HPDE6-E6E7 (cell line): ENCODE measurements around the gene SYCP2L.
"Not testable (repeated sequence)": the region's sequence is repeated elsewhere in the genome, so short reads cannot be mapped to it uniquely, and the experiment has no call there.

Experiments
- DNase-seq: peaks from one replicate; pipeline ENCODE4 v3.0.0; 2011; ENCODE audit warnings: missing footprints; ENCODE audit errors: extremely low spot score

SYCP2L gene

DNA sequence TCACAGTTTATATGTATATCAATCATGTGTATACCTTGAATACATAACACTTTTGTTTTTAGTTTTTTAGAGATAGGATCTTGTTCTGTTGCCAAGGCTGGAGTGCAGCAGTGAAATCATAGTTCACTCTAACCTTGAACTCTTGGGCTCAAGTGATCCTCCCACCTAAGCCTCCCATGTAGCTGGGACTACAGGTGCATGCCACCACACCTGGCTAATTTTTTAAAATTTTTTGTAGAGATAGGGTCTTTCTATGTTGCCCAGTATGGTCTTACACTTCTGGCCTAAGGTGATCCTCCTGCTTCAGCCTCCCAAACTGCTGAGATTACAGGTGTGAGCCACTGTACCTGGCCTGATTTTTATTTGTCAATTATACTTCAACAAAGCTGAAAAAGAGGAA lies 69.9 kb downstream of the SYCP2L start:
- no peak for DNase-seq

DNA sequence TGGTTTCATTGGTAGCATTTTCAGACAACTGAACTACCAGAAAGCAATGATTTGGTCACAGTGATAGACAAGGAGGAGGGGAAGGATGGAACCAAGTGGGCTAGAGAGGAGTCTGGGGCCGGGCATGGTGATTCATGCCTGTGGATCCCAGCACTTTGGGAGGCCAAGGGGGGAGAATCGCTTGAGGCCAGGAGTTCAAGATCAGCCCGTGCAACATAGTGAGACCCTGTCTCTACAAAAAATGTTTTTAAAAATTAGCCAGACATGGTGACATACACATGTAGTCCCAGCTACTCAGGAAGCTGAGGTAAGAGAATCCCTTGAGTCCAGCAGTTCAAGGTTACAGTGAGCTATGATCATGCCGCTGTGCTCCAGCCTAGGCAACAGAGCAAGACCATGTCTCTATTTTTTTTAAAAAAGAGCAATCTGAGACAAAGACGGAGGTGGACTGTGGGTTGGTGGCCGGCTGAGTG lies 70.6 kb downstream of the SYCP2L start:
- DNase-seq: no peak

DNA sequence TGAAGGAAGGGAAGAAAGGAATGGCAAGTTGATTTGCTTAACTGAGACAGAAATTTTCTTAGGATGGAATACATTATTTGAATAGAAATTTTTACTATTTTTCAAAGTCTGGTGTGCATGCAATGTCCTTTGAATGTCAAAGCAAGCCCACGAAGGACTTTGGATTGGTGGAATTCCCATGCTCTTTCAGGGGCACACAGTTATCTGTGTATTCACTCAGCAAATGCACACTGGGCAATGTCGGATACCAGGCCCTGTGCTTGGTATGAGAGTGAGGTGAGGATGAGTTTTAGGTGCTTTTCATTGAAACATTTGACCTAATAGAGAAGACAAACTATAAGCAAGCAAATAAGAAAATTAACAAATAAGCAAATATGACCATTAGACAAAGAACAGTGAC lies 73.3 kb downstream of the SYCP2L start:
- DNase-seq: no peak

DNA sequence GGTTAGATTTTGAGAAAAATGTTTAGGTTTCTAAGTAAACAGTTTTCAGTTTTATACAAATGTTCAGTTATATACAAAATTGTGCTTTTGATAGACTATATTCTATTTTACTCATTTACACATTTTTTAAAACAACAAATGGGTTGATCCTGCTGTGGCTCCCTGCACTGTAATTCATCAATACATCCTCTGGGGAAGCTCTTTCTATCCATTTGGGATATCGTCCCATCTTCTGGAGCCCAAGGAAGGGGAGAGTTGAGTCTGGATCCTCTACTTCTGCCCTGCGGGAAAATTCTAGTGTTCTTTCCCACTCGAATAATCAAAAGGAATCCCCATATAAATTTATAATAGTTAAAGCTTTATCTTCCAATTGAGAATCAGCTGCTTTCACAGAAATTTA lies 75.0 kb downstream of the SYCP2L start:
- DNase-seq: no peak

DNA sequence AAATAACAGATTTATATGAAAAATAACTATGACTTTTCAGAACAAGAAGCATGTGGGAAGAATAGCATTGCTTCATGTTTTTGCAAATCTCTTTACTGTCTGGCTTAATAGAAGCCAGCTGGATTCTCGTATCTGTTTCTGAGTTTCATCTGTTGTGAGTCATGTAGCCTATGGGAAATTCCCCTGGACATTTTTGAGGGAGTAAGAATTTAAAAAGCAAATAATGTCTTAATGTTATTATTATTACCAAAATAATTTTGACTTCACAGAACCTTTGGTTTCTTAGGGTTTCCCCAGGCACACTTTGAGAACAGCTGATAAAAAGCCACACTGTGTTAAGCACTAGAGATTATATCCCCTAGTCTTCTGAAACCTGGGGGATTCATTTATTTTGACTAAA lies 75.8 kb downstream of the SYCP2L start:
- DNase-seq: no peak

DNA sequence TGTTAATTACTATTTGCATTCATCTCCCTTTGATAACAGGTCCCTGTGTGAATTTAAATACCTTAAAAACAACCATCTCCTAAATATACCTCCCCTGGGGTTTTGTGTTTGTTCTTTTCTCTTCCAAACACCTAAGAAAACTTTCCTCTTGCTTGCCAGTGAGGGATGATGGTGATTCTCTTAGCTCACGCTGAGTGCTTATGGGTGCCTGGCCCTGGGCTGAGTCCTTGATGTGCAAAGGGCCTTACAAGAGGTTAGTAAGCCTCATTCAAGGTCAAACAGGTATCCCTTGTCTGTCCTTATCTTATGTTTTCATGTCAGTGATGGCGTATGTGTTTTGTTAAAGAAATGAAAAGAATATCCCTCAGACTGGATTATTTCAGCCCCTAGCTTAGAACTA lies 76.3 kb downstream of the SYCP2L start:
- no peak for DNase-seq

DNA sequence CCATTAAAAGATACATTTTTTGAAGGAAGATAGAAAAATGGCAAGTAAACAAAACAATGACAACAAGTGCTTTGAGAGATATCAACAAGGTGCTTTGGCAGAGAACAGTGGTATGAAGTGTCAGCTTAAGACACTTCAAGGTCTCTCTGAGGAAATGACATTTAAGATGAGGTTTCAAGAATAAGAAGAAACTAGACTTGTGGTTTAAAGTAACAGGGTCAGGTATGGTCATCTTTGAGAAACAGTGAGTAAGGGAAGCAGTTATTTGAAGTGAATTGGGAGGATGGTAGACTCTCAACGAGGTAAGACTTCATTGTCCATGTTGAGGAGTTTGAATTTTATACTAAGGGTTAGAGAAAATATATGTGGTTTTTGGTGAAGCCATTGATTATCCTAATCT lies 77.8 kb downstream of the SYCP2L start:
- no peak for DNase-seq

DNA sequence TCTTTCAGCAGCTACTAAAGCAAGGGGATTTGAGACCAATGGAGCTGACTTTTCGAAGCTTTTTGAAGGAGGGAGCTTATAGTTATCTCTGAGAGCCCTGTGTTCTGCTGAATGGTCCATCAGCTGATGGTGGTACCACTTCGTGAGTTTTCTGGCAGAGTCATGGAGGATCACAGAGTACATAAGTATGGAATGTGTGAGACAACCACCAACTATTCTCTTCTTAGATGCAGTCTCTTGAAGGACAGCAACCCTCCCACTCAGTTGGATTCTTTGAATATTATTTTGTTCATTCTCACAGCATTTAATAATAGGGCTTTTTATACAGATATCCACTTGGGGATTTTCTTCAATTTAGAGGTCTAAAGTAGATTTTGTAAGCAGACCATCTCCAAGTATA lies 81.9 kb downstream of the SYCP2L start:
- no peak for DNase-seq

DNA sequence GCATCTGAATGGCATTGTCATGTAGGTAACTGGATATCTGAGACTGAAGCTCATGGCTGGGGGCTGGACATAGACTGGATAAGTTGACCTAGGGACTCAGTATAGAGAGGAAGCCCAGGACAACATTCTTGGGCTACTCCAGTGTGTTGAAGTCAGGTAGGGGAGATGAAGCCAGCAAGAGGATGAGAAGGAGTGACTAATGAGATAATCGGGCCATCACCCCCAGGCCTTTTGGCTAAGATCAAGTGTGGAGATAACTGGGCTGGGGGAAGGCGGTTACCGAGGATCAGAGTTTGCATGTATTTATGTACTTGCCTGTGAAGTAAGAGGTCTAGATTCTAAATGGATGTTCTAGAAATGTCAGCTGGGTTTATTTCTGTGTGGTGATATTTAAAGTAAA lies 83.9 kb downstream of the SYCP2L start:
- DNase-seq: no peak

DNA sequence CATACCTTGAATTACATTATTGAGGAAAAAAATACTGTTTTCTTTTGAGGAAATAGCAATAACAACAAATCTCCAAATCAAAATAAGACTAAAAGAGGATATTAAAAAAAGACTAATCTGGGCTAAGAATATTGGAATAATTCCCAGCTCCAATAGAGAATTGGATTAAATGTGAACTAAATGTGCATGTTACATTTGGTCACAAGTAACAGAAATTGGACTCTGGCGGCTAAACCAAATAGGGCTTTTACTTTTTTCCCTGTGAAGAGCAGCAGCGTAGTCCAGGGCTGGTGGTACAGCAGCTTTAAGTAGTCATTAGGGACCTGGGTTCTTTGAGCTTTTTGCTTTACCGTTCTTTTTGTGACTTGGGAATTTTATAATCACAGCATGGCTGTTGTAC lies 85.3 kb downstream of the SYCP2L start:
- no peak for DNase-seq

DNA sequence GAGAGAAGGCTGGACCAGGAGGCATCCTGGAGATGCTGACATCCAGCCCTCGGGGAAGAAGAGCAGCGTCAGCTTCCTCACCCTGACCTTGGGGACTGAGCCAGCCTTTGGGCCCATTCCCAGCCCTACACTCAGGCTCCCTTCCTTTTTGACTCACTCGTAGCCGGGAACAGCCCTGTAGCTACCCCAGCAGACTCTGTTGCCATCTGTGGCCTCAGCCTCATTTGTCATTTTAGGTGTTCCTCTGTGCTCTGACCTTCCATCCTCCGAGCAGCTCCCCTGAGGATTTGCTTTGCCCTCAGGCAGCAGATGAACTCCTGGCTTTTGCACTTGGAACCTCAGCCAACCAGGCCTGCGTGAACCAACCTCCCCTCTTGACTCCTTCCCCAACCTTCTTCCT lies 89.7 kb downstream of the SYCP2L start:
- DNase-seq: no peak

DNA sequence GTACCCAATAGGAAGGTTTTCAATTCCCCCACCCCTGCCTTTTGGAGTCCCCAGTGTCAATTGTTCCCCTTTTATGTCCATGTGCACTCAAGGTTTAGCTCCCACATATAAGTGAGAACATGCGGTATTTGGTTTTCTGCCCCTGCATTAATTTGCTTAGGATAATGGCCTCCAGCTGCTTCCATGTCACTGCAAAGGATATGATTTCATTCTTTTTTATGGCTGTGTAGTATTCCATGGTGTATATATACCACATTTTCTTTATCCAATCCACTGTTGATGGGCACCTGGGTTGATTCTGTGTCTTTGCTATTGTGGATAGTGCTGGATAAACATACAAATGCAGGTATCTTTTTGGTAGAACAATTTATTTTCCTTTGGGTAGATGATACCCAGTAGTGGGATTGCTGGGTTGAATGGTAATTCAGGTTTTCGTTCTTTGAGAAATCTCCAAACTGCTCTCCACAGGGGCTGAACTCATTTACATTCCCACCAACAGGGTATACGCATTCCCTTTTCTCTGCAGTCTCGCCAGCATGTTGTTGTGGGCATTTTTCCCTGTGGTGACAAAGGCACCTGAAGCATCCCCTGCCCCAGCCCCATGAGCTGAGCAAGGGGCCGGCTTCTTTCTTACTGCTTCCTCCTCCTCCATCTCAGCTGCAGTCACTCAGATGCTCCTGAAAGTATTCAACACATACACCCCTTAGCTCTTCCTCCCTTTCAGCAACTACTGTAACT lies 90.5 kb downstream of the SYCP2L start:
- no peak for DNase-seq

DNA sequence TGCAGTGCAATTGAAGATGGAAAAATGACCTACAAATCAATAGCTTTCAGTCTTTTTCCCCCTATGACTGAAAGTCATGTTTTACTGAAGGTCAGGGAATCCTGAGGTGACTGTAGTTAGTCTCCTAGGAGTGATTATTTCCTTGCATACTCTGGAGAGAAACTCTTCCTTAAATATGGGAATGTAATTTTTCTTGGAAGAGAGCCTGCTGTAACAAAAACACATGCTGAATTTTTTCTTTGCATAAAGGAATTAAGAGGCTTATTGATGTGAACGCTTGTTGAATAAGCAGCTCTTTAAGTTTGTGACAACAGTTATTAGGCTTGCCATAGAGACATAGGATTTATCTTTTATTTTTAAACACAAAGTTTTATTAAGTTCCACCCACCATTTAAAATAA lies 92.8 kb downstream of the SYCP2L start:
- no peak for DNase-seq

DNA sequence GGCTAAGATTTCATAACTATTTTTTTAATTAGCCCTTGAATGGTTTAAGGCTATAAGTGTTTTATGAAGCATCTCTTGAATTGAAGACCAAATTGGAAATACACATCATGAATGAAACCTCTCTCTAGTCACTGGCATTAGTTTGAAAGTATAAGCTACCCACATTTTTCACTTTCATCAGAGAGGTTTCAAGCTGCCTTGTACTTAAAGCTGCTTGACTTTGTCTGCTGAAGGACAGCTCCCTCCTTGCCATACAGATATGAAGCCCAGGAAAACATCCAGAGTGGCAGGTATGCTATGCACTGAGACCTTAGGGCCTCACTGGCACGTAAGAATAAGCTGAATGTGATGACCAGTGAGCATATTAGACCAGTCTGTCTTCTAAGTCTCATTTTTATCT lies 94.6 kb downstream of the SYCP2L start:
- no peak for DNase-seq

DNA sequence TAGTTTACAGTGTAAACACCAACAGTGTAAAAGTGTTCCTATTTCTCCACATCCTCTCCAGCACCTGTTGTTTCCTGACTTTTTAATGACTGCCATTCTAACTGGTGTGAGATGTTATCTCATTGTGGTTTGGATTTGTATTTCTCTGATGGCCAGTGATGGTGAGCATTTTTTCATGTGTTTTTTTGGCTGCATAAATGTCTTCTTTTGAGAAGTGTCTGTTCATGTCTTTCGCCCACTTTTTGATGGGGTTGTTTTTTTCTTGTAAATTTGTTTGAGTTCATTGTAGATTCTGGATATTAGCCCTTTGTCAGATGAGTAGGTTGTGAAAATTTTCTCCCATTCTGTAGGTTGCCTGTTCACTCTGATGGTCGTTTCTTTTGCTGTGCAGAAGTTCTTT lies 98.1 kb downstream of the SYCP2L start:
- not testable (repeated sequence) for DNase-seq

DNA sequence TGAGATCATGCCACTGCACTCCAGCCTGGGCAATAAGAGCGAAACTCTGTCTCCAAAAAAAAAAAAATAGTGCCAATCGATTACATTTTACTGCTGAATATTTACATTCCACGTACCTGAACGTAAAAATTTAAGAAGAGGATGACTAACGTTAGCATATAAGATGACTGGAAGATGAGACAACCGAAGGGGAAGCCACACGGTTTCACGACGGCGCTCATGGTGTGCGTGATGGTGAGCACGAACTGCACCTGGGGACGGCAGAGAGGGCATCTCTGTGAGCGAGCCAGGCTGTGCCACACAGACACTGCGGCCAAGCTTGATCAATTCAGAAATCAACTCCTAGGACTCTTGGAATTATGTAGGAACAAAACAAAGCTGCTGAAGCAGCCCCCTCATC lies 102.7 kb downstream of the SYCP2L start:
- DNase-seq: no peak

DNA sequence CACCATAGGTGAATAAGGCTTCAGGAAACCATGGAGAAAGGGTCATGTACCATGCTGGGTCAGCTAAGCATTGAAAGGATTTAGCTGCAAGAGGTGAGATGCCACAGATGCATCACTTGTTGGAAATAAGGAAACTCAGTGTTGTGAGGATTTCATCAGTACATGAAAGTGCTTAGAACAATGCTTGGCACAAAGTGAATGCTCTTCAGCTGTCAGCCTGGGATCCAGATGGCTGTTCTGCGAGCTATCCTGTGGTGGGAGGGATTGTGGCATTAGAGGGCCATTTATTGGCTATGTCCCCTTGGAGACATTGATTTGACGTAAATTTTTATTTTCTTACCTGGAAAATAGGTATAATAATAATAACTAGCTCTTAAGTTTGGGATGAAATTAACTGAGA lies 104.3 kb downstream of the SYCP2L start:
- no peak for DNase-seq

DNA sequence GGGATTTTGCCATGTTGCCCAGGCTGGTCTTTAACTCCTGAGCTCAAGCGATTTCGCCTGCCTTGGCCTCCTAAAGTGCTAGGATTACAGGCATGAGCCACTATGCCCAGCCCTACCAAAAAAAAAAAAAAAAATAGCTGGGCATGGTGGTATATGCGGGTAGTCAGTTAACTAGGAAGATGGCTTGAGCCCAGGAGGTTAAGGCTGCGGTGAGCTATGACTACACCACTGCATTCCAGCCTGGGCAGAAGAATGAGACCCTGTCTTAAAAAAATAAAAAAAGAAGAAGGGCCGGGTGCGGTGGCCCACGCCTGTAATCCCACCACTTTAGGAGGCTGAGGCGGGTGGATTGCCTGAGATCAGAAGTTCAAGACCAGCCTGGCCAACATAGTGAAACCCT lies 107.0 kb downstream of the SYCP2L start:
- DNase-seq: no peak

DNA sequence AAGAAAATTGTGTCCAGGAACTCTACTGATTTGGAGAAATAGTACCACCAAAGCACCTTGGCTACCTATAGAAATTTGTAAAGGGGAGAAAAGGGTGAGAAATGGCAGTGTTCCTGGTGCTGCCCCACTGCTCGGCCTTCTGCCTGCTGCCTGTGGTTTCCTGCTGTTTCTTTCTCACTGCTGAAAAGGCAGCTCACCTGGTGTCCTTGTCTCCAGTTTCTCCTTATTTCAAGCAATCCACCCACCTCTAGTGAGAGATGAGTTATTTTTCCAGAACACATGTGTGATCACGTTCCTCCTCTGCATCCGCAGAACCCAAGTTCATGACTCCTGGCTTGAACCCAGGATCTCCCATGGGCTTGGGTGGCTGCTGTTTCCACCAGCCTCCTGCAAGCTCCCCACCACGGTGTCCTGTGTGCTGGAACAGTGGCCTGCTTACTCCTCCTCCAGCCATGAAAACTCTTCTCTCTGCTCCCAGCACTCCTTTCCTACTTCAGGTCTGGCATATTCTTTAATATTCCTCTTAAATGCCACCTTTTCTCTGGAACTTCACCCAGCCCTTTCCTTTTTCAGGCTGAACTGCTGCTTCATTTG lies 108.4 kb downstream of the SYCP2L start:
- DNase-seq: no peak

DNA sequence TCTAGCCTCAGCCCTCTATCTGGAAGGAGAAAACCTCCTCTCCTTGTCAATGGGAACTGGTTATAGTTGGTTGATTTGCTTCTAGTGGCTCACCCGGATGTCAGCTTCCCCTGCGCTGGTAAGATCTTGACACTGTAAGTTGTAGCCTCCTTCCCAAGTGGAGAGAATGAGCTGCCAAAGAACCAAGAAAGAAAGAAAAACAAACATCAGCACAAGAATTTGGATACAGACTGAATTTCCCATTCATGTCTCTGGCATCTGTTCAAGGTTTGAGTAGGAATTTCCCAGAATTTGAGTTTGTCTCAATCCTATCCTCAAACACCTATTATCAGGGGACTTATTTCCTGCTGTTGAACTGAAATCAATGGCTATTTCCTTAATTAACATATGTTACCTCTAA lies 113.1 kb downstream of the SYCP2L start:
- no peak for DNase-seq

DNA sequence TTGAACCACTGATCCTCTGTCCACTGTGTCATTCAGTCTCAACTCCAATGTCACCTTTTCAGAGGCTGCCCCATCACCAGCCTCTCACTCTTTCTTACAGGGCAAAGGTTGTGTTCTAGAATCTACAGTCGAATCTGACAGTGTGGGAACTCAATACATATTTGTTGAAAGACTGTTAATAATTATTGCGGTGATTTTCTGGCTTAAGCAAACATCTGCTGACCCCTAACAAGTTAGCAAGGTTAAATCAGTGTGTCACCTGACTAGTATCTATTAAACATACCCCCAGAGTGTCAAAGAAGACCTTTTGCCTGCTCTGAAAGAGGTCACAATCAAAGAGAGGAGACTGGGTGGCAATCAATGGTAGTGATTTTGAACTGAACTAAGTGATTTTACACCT lies 115.3 kb downstream of the SYCP2L start:
- DNase-seq: no peak

DNA sequence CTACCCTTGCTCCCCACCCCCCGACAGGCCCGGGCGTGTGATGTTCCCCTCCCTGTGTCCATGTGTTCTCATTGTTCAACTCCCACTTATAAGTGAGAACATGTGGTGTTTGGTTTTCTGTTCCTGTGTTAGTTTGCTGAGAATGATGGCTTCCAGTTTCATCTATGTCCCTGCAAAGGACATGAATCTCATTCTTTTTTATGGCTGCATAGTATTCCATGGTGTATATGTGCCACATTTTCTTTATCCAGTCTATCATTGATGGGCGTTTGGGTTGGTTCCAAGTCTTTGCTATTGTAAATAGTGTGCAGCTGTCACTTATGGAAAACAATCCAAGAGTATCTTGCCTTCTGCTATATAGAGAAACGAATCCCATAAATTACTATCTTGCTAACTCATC lies 116.4 kb downstream of the SYCP2L start:
- DNase-seq: not testable (repeated sequence)

DNA sequence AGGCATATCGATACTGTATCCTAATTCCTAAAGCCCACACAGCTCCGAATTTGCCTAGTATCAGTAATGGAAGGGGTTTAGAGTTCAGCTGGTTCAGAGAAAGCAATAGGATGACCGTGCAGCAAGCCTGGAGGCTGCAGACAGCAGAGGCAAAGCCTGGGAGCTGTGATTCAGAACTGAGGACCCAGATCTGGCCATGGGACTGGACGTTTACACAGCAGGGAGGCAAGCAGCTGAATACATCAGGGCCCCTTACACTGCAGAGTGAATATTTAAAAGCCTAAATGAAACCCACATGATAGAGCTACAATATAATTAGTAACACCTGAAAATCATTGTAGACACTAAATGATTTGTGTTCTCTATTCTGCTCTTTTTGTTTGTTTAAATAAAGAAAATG lies 119.2 kb downstream of the SYCP2L start:
- DNase-seq: no peak
